SK-N-SH treated with all-trans-retinoic acid at 6 μM for 48 hours (cell line): ENCODE results near the gene YIPF1.

Experiments
- ATAC-seq: fragments of 200-7000 bp; cut with Tn5 transposase; 3 replicates; pipeline ENCODE4 v1.9.1; 2020; ENCODE audit warnings: mild to moderate bottlenecking, moderate library complexity
- ARNTL ChIP-seq: fragments of 450-650 bp; formaldehyde crosslinking; IDR thresholded peaks from 2 replicates; pipeline ENCODE4 v1.5.0; 2020; ENCODE audit warnings: low read depth, mild to moderate bottlenecking, moderate library complexity, borderline replicate concordance
- ESRRG ChIP-seq: fragments of 250-450 bp; sonication (Bioruptor Pico); IDR thresholded peaks from 2 replicates; pipeline ENCODE4 v1.6.1; 2021; ENCODE audit warnings: mild to moderate bottlenecking
- GLIS3 ChIP-seq: fragments of 250-450 bp; sonication (Bioruptor Pico); IDR thresholded peaks from 2 replicates; pipeline ENCODE4 v1.5.0; 2020; ENCODE audit warnings: mild to moderate bottlenecking, moderate library complexity
- ISL1 ChIP-seq: fragments of 250-450 bp; sonication (Bioruptor Pico); IDR thresholded peaks from 2 replicates; pipeline ENCODE4 v2.1.2; 2022; ENCODE audit warnings: mild to moderate bottlenecking, moderate library complexity
- OSR1 ChIP-seq: fragments of 250-450 bp; sonication (Bioruptor Pico); IDR thresholded peaks from 2 replicates; pipeline ENCODE4 v1.8.0; 2022; ENCODE audit warnings: moderate library complexity, mild to moderate bottlenecking, inconsistent platforms
- PATZ1 ChIP-seq: fragments of 250-450 bp; sonication (Bioruptor Pico); IDR thresholded peaks from 2 replicates; pipeline ENCODE4 v1.8.0; 2020; ENCODE audit warnings: mild to moderate bottlenecking, moderate library complexity, borderline replicate concordance
- POU6F1 ChIP-seq: fragments of 250-450 bp; sonication (Bioruptor Pico); IDR thresholded peaks from 2 replicates; pipeline ENCODE4 v1.8.0; 2021; ENCODE audit warnings: low read depth, mild to moderate bottlenecking, moderate library complexity, borderline replicate concordance
- PPARA ChIP-seq: fragments of 250-450 bp; sonication (Bioruptor Pico); IDR thresholded peaks from 2 replicates; pipeline ENCODE4 v1.5.0; 2020; ENCODE audit warnings: mild to moderate bottlenecking, borderline replicate concordance
- RARB ChIP-seq: fragments of 250-450 bp; sonication (Bioruptor Pico); IDR thresholded peaks from 2 replicates; pipeline ENCODE4 v1.8.0; 2021; ENCODE audit warnings: mild to moderate bottlenecking, moderate library complexity
- SNAI2 ChIP-seq: fragments of 250-450 bp; sonication (Bioruptor Pico); IDR thresholded peaks from 2 replicates; pipeline ENCODE4 v1.5.0; 2020; ENCODE audit warnings: mild to moderate bottlenecking, moderate library complexity
- TCF4 ChIP-seq: fragments of 250-450 bp; sonication (Bioruptor Pico); IDR thresholded peaks from 2 replicates; pipeline ENCODE4 v1.8.0; 2021; ENCODE audit warnings: mild to moderate bottlenecking, moderate library complexity, borderline replicate concordance
- TOX ChIP-seq: fragments of 250-450 bp; sonication (Bioruptor Pico); IDR thresholded peaks from 2 replicates; pipeline ENCODE4 v1.8.0; 2021; ENCODE audit warnings: mild to moderate bottlenecking, moderate library complexity, borderline replicate concordance
- ZFP3 ChIP-seq: fragments of 250-450 bp; sonication (Bioruptor Pico); IDR thresholded peaks from 2 replicates; pipeline ENCODE4 v1.5.0; 2020; ENCODE audit warnings: mild to moderate bottlenecking, moderate library complexity
- ZFP30 ChIP-seq: fragments of 450-650 bp; formaldehyde crosslinking; IDR thresholded peaks from 2 replicates; pipeline ENCODE4 v1.5.0; 2022; ENCODE audit warnings: mild to moderate bottlenecking, moderate library complexity
- ZNF565 ChIP-seq: fragments of 450-650 bp; formaldehyde crosslinking; conservative IDR thresholded peaks from 2 replicates; pipeline ENCODE4 v1.5.0; 2020; ENCODE audit warnings: low read depth, mild to moderate bottlenecking, moderate library complexity
- ZNF70 ChIP-seq: fragments of 450-650 bp; formaldehyde crosslinking; IDR thresholded peaks from 2 replicates; pipeline ENCODE4 v1.5.0; 2020; ENCODE audit warnings: mild to moderate bottlenecking, moderate library complexity
- ZNF8 ChIP-seq: fragments of 450-650 bp; formaldehyde crosslinking; IDR thresholded peaks from 2 replicates; pipeline ENCODE4 v1.5.0; 2020; ENCODE audit warnings: mild to moderate bottlenecking, moderate library complexity
- TF ChIP-seq, protein P1 (sequence below): fragments of 250-450 bp; sonication (Bioruptor Pico); IDR thresholded peaks from 2 replicates; pipeline ENCODE4 v1.5.1; 2020; ENCODE audit warnings: low read depth, mild to moderate bottlenecking, moderate library complexity
- TF ChIP-seq, protein P2 (sequence below): fragments of 250-450 bp; sonication (Bioruptor Pico); IDR thresholded peaks from 2 replicates; pipeline ENCODE4 v1.5.1; 2021; ENCODE audit warnings: mild to moderate bottlenecking, moderate library complexity

Gene YIPF1

GRCh38 chr1:53936430-53936829 is 46.8 kb upstream of the YIPF1 start:
- no peak for ATAC-seq
- no peak for TF ChIP-seq PATZ1 (CRISPR knock-in tag)
- TF ChIP-seq ZFP30: no peak
- TF ChIP-seq ZNF70: no peak
- TF ChIP-seq TOX: no peak
- no peak for TF ChIP-seq OSR1 (CRISPR knock-in tag)
- no peak for TF ChIP-seq ZNF8 (CRISPR knock-in tag)
- TF ChIP-seq, protein P1, sequence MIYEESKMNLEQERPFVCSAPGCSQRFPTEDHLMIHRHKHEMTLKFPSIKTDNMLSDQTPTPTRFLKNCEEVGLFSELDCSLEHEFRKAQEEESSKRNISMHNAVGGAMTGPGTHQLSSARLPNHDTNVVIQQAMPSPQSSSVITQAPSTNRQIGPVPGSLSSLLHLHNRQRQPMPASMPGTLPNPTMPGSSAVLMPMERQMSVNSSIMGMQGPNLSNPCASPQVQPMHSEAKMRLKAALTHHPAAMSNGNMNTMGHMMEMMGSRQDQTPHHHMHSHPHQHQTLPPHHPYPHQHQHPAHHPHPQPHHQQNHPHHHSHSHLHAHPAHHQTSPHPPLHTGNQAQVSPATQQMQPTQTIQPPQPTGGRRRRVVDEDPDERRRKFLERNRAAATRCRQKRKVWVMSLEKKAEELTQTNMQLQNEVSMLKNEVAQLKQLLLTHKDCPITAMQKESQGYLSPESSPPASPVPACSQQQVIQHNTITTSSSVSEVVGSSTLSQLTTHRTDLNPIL (CRISPR knock-in tag): no peak

- no peak for ATAC-seq
- no peak for TF ChIP-seq ZNF70
- TF ChIP-seq ZFP3 (CRISPR knock-in tag): no peak
- no peak for TF ChIP-seq ARNTL (CRISPR knock-in tag)
- TF ChIP-seq RARB (CRISPR knock-in tag): no peak
- no peak for TF ChIP-seq ISL1 (CRISPR knock-in tag)
- no peak for TF ChIP-seq GLIS3 (CRISPR knock-in tag)
- TF ChIP-seq, protein P2, sequence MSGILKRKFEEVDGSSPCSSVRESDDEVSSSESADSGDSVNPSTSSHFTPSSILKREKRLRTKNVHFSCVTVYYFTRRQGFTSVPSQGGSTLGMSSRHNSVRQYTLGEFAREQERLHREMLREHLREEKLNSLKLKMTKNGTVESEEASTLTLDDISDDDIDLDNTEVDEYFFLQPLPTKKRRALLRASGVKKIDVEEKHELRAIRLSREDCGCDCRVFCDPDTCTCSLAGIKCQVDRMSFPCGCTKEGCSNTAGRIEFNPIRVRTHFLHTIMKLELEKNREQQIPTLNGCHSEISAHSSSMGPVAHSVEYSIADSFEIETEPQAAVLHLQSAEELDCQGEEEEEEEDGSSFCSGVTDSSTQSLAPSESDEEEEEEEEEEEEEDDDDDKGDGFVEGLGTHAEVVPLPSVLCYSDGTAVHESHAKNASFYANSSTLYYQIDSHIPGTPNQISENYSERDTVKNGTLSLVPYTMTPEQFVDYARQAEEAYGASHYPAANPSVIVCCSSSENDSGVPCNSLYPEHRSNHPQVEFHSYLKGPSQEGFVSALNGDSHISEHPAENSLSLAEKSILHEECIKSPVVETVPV (CRISPR knock-in tag): no peak
- TF ChIP-seq, all 23 proteins: peak for 0
Observed at GRCh38 chr1:53934170-53934765, 44.7 kb upstream of the YIPF1 start.

- no peak for ATAC-seq
- TF ChIP-seq ZFP3 (CRISPR knock-in tag): no peak
- TF ChIP-seq PPARA (CRISPR knock-in tag): no peak
- no peak for TF ChIP-seq RARB (CRISPR knock-in tag)
- no peak for TF ChIP-seq TOX
- no peak for TF ChIP-seq ARNTL (CRISPR knock-in tag)
- no peak for TF ChIP-seq SNAI2 (CRISPR knock-in tag)
- TF ChIP-seq ESRRG: no peak
- TF ChIP-seq POU6F1 (CRISPR knock-in tag): no peak
- no peak for TF ChIP-seq TCF4 (CRISPR knock-in tag)
- no peak for TF ChIP-seq ZFP30
- no peak for TF ChIP-seq GLIS3 (CRISPR knock-in tag)
- TF ChIP-seq OSR1 (CRISPR knock-in tag): no peak
- no peak for TF ChIP-seq ZNF565 (CRISPR knock-in tag)
- TF ChIP-seq ZNF8 (CRISPR knock-in tag): no peak
- TF ChIP-seq, protein P1 (CRISPR knock-in tag): no peak
Observed at GRCh38 chr1:53931523-53931922, 41.9 kb upstream of the YIPF1 start.

GRCh38 chr1:53930932-53931331 is 41.3 kb upstream of the YIPF1 start:
- no peak for ATAC-seq
- TF ChIP-seq PATZ1 (CRISPR knock-in tag): no peak
- no peak for TF ChIP-seq POU6F1 (CRISPR knock-in tag)
- TF ChIP-seq, protein P1 (CRISPR knock-in tag): no peak
- TF ChIP-seq PPARA (CRISPR knock-in tag): no peak
- TF ChIP-seq ZNF8 (CRISPR knock-in tag): no peak
